Activated T-cell treated with anti-CD3 and anti-CD28 coated beads, Interleukin-2, amount 50 U/mL, for 4 hours (primary cell): ENCODE results near the gene DHX35. TPM values are rescaled to one million over a fixed set of nuclear protein-coding genes. Genes with fewer than 3 reads are reported as not detected.

ENCODE experiments used
- ATAC-seq, 2 donors: fragments of 200-7000 bp; cut with Tn5 transposase; one replicate each; pipeline ENCODE4 v1.10.0; 2021
- DNase-seq: peaks from one replicate; pipeline ENCODE4 v3.0.0-alpha.2; 2020
- H3K27me3 Mint-ChIP-seq: one replicate; pipeline ENCODE4 v1.8.0; 2021; ENCODE audit warnings: low read depth, mixed read lengths
- H3K36me3 Mint-ChIP-seq: one replicate; pipeline ENCODE4 v1.8.0; 2022; ENCODE audit warnings: mixed read lengths; ENCODE audit not compliant: insufficient read depth
- H3K4me1 Mint-ChIP-seq: one replicate; pipeline ENCODE4 v1.8.0; 2021; ENCODE audit warnings: low read depth, mixed read lengths
- H3K4me3 Mint-ChIP-seq: one replicate; pipeline ENCODE4 v1.8.0; 2021; ENCODE audit warnings: mild to moderate bottlenecking, moderate library complexity, mixed read lengths
- H3K9me3 Mint-ChIP-seq: one replicate; pipeline ENCODE4 v1.8.0; 2021; ENCODE audit warnings: mixed read lengths
- total RNA-seq, 3 donors: library from RNA; stranded (reverse); gene quantifications; one replicate each; pipeline ENCODE4 v1.2.1, GENCODE V29; 2021

The DHX35 gene
- total RNA-seq, 3 donors from 2014 or later = 14.3 to 17.2 (median 15.8) TPM

DNA sequence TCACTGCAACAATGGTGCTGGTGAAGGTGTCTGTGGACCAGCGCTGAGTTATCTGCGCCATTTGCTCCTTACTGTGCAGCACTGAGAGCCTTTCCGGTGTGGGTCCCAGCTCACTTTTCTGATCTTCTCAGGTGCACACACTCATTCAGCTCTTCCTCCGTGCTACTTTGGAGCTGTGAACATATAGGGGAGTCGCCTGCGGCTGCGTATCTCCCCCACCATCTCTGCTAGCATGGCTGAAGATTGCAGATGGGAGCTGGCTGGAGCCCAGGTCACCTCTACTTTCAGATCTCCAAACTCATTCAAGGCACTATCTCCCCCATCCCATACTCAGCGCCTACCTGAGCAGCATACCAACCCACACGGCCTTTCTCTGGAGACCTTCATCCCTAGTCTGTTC, 96.9 kb downstream of the DHX35 start:
- no peaks in the 10 kb centered on the region for H3K4me1 Mint-ChIP-seq
- H3K4me3 Mint-ChIP-seq = no peak overlapping the region
- H3K27me3 Mint-ChIP-seq = peaks cover 22% of the 10 kb centered on the region
- H3K36me3 Mint-ChIP-seq = no peaks in the 10 kb centered on the region
- ATAC-seq = no peak
- no peak for DNase-seq
- H3K9me3 Mint-ChIP-seq = no peaks in the 10 kb centered on the region

DNA sequence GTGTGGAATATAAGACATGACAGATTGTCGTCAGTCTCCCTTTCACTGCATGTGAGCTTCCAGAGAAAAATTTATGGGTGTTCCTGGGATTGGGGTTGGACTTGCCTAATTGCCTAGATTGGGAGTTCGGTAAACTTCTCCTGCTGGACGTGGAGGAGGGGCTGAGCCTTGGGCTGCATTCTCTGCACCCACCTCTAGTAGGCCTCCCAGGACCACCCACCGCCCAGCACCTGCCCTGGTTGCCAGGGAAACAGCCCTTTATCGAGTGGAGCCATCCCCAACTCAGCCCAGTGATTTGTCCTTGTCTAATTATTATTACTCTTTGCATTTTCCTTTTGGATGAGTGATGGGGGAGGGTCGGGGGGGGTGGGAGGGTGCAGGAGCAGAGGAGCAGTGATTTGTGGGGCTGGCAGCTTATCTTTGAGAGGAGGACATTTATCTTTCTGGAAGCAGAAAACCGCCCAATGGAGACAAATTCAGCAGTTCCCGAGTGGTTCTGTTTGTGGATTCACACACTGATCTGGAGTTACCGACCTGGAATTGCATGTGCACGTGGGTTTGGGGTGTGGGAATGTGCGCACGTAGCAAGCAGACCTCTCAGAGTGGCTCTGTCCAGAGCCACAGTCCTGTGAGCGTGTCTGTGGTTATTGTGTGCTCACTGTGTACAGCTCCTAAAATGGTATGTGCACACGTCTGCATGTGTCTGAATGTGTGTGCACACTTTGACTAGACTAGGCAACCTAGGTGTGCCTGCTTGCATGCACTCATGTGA, 104.5 kb downstream of the DHX35 start:
- no peak for ATAC-seq
- no peak for DNase-seq
- H3K36me3 Mint-ChIP-seq = no peaks in the 10 kb centered on the region
- H3K27me3 Mint-ChIP-seq = peaks cover 20% of the 10 kb centered on the region
- H3K4me1 Mint-ChIP-seq = no peaks in the 10 kb centered on the region
- peaks cover 3% of the 10 kb centered on the region for H3K9me3 Mint-ChIP-seq
- H3K4me3 Mint-ChIP-seq = no peak overlapping the region

DNA sequence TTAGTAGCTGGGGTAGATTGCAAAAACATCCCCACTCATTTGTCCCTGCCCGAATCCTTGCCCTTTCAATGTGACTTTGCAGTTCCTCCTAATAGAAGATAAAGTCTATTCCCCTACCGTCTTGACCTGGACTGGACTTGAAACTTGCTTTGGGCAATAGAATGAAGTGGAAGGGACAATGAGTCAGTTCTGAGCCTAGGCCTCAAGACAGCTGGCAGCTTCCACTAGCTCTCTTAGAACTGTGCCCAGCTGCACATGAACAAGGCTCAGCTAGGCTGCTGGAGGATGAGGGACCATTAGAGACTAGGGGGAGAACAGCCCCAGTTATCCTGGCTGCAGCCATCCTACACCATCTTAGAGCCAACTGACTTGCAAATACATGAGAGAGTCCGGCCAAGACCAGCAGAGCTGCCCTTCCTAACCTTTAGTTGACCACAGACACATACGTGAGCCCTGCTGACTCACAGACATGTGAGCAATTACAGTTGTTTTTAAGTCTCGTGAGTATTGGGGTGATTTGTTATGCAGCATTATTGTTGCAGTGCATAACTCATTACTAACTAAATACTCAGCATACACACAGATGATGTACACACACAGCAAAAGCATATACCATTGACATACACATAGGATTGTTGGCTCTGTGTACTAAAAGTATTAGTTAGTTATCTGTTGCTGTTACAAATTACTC, 105.5 kb downstream of the DHX35 start:
- Mint-ChIP-seq H3K36me3 (no peaks in the 10 kb centered on the region), H3K9me3 (peaks cover 3% of the 10 kb centered on the region), H3K4me1 (no peaks in the 10 kb centered on the region), H3K4me3 (no peak overlapping the region), H3K27me3 (peaks cover 19% of the 10 kb centered on the region)
- ATAC-seq (no peak), DNase-seq (no peak)

- Mint-ChIP-seq H3K4me1 (no peaks in the 10 kb centered on the region), H3K9me3 (peaks cover 3% of the 10 kb centered on the region), H3K36me3 (no peaks in the 10 kb centered on the region), H3K27me3 (peaks cover 31% of the 10 kb centered on the region), H3K4me3 (no peak overlapping the region)
- ATAC-seq = no peak
- no peak for DNase-seq
Observed at GRCh38 chr20:39069976-39070375, 107.8 kb downstream of the DHX35 start.

GRCh38 chr20:39070484-39071231, 108.5 kb downstream of the DHX35 start:
- ATAC-seq (no peak), DNase-seq (no peak)
- H3K27me3 Mint-ChIP-seq = peaks cover 31% of the 10 kb centered on the region
- no peaks in the 10 kb centered on the region for H3K4me1 Mint-ChIP-seq
- no peak overlapping the region for H3K4me3 Mint-ChIP-seq
- H3K36me3 Mint-ChIP-seq = no peaks in the 10 kb centered on the region
- H3K9me3 Mint-ChIP-seq = peaks cover 3% of the 10 kb centered on the region

- no peak overlapping the region for H3K4me3 Mint-ChIP-seq
- H3K27me3 Mint-ChIP-seq = peaks cover 33% of the 10 kb centered on the region
- H3K4me1 Mint-ChIP-seq = no peaks in the 10 kb centered on the region
- no peaks in the 10 kb centered on the region for H3K36me3 Mint-ChIP-seq
- ATAC-seq (no peak), DNase-seq (no peak)
- H3K9me3 Mint-ChIP-seq = peaks cover 3% of the 10 kb centered on the region
Observed at GRCh38 chr20:39072132-39072531, 110.0 kb downstream of the DHX35 start.

DNA sequence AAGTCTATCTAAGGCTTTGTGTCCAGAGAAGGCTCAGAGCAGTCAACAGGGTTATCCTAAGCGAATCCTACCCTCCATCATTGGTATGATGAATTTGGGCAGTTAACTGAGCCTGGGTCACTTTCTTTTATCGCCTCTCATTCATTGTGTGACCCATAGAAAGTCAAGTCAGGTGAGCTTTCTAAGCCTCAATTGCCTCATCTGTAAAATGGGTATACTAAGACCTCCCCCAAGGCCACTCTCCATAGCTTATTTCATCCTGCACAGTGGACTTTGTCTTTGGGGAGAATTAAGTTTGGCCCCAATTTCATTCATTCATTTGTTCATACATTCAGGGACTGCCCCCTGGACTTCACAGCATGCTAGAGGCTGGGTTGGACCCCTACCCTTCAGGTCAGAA, 110.5 kb downstream of the DHX35 start:
- Mint-ChIP-seq H3K36me3 (no peaks in the 10 kb centered on the region), H3K4me3 (no peak overlapping the region), H3K4me1 (no peaks in the 10 kb centered on the region), H3K27me3 (peaks cover 33% of the 10 kb centered on the region), H3K9me3 (peaks cover 3% of the 10 kb centered on the region)
- no peak for DNase-seq
- no peak for ATAC-seq

DNA sequence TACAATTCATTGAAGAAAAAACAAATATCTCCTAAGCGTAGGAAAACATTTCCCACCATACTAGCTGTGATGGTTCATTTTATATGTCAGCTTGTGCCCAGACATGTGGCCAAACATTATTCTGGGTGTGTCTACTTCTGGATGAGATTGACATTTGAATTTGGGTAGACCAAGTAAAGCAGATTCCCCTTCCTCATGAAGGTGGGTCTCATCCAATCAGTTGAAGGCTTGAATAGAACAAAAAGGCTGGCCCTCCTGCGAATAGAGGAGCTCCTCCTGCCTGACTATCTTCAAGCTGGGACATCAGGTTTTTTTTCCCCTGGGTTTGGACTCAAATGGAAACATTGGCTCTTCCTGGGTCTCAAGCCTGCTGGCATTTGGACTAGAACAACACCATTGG, 113.6 kb downstream of the DHX35 start:
- peaks cover 30% of the 10 kb centered on the region for H3K27me3 Mint-ChIP-seq
- H3K36me3 Mint-ChIP-seq = no peaks in the 10 kb centered on the region
- DNase-seq (no peak), ATAC-seq (no peak)
- no peaks in the 10 kb centered on the region for H3K4me1 Mint-ChIP-seq
- no peaks in the 10 kb centered on the region for H3K9me3 Mint-ChIP-seq
- no peak overlapping the region for H3K4me3 Mint-ChIP-seq

GRCh38 chr20:39076958-39077357, 114.8 kb downstream of the DHX35 start:
- Mint-ChIP-seq H3K27me3 (peaks cover 24% of the 10 kb centered on the region), H3K4me1 (no peaks in the 10 kb centered on the region), H3K36me3 (no peaks in the 10 kb centered on the region), H3K9me3 (no peaks in the 10 kb centered on the region), H3K4me3 (no peak overlapping the region)
- ATAC-seq (no peak), DNase-seq (no peak)

GRCh38 chr20:39080326-39080725, 118.2 kb downstream of the DHX35 start:
- ATAC-seq (no peak), DNase-seq (no peak)
- Mint-ChIP-seq H3K36me3 (no peaks in the 10 kb centered on the region), H3K27me3 (peaks cover 12% of the 10 kb centered on the region), H3K9me3 (no peaks in the 10 kb centered on the region), H3K4me1 (no peaks in the 10 kb centered on the region), H3K4me3 (no peak overlapping the region)

DNA sequence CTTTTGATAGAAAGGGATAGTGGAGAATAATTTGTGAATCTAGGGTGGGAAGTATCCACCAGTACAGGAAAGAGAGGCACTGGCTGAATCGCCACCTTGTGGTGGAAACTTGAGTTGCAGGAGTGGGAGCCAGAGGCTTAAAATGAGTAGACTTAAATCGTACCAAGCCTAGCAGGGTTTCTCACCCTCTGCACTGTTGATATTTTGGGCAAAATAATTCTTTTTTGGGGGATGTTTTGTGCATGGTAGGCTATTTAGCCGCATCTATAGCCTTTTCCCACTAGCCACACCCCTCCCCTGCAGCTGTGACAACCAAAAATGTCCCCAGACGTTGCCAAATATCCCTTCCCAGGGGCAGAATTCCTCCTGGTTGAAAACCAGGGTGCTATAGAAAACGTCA, 119.1 kb downstream of the DHX35 start:
- Mint-ChIP-seq H3K4me1 (no peaks in the 10 kb centered on the region), H3K36me3 (no peaks in the 10 kb centered on the region), H3K4me3 (no peak overlapping the region), H3K27me3 (peaks cover 12% of the 10 kb centered on the region), H3K9me3 (no peaks in the 10 kb centered on the region)
- ATAC-seq = peak; percentile 73 to 84
- peak; percentile 79 for DNase-seq

- DNase-seq (no peak), ATAC-seq (no peak)
- Mint-ChIP-seq H3K36me3 (no peaks in the 10 kb centered on the region), H3K4me1 (no peaks in the 10 kb centered on the region), H3K9me3 (no peaks in the 10 kb centered on the region), H3K27me3 (peaks cover 10% of the 10 kb centered on the region), H3K4me3 (no peak overlapping the region)
Observed at GRCh38 chr20:39082622-39083398, 120.7 kb downstream of the DHX35 start.

DNA sequence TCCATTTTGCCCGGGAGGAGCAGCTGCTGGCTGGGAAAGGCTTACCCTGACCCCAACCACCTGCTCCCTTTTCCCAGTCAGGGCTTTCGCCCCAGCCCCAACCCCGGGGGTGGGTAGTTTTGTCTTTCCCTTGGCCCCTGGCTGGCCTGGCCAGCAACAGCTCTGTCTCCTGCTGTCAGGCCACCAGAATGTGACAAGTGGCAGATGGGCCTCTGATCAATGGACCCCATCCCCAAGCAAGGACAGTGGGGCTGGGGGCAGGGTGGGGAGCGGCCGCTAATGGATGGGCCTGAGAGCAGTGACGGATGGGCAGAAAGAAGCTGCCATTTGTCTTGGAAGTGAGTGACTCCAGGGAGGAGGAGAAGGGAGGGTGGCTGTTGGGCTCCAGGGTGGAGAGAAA, 121.6 kb downstream of the DHX35 start:
- DNase-seq = no peak
- H3K4me3 Mint-ChIP-seq = no peak overlapping the region
- H3K9me3 Mint-ChIP-seq = no peaks in the 10 kb centered on the region
- H3K27me3 Mint-ChIP-seq = peaks cover 6% of the 10 kb centered on the region
- no peak for ATAC-seq
- H3K36me3 Mint-ChIP-seq = no peaks in the 10 kb centered on the region
- H3K4me1 Mint-ChIP-seq = no peaks in the 10 kb centered on the region

DNA sequence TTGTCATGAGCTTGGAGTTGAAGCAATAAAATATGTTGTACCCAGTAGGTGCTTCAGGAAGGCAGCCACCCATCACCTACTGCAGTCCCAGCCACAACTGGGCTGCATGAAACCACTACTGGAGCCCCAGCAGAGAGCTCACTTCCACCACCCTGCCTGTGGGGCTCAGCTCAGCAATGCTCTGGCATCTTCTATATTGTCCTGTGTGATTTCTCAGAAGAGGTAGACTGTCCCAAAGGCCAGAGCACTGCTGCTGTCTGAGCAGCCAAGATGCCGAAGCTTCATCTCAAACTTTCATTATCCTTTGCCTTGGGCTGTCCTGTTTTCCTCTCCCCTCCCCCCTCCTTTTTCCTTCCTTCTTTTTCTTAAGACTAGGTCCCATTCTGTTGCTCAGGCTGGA, 126.9 kb downstream of the DHX35 start:
- no peaks in the 10 kb centered on the region for H3K9me3 Mint-ChIP-seq
- no peak for ATAC-seq

More for the DNA sequence above, 126.9 kb downstream of the DHX35 start:
- no peak for DNase-seq
- Mint-ChIP-seq H3K4me1 (no peaks in the 10 kb centered on the region), H3K36me3 (no peaks in the 10 kb centered on the region), H3K4me3 (no peak overlapping the region), H3K27me3 (peaks cover 17% of the 10 kb centered on the region)
